DMS 273 (cell line): Measurements from ENCODE around the gene SYT8.
"Not testable (repeated sequence)": the region's sequence is repeated elsewhere in the genome, so short reads cannot be mapped to it uniquely, and the experiment has no call there.

Source experiments
- DNase-seq: peaks from one replicate; lab custom pipeline; 2025; ENCODE audit not compliant: unreplicated experiment; lab: John Stamatoyannopoulos, UW

SYT8 gene

DNA sequence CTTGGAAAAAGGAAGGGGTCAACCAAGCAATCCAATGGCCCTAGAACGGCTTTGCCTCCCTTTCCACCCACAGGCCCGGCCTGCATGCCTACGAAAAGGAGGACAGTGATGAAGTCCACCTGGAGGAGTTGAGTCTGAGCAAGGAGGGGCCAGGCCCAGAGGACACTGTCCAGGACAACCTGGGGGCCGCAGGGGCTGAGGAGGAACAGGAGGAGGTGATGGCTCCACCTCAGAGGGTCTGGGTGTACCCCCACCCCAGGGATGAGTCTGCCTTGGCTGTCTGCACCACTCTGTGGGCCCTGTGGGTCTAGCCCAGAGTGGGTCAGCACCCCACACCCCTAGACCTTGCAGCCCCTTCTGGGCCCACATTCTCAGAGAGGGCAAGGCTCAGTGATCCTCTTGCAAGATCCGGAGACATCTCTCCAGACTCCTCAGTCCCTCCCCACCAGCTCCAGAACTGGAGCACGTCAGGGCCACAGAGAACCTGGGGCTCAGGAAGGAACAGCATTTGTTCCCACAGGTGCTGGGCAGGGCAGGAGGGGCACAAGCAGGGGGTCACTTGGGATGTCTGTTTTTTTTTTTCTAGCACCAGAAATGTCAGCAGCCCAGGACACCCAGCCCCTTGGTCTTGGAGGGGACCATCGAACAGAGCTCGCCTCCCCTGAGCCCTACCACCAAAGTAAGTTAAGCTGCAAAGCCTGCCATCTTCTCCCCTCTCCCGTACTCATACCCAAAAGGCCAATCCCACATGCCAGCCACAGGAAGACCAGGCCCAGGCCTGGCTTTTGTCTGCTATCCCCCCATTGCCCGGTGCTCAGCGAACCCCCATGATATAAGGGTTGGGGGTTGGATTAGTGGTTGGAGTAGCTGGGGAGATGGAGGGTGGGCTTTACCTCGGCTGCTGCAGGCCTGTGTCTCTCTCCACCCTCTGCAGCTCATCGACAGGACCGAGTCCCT lies 48.8 kb downstream of the SYT8 start:
- DNase-seq: no peak

DNA sequence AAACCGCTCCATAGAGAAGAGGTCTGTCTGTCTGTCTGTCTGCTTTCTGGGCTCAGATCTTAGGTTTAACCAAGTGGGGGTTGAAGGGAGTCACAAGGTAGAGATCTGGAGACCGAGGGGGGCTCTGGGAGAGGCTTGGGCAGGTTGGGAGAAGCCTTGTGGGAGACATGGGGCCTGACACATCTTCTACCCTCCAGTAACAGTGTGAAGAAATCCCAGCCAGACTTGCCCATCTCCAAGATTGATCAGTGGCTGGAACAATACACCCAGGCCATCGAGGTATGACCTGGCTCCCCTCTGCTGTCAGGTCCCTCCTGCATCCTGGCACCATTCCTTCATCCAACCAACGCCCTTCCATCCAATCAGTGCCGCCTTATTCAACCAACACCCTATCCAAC lies 49.5 kb downstream of the SYT8 start:
- DNase-seq: no peak

DNA sequence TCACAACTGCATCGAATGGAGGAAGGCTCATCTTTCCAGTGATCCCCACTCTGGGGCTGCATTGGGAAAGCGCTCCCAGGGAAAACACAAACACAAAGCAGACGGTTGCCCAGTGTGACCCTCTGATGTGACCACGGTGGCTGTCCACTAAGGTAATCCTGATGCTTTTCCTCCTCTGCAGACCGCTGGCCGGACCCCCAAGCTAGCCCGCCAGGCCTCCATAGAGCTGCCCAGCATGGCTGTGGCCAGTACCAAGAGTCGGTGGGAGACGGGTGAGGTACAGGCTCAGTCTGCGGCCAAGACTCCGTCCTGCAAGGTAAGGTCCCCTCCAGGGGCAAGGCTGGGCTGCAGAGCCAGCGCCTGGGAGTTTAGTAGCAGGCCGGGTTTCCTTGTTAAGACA lies 51.8 kb downstream of the SYT8 start:
- not testable (repeated sequence) for DNase-seq
